HCT116 (cell line): ENCODE measurements around the gene TXNDC11. TPM values are rescaled to one million over a fixed set of nuclear protein-coding genes. Genes with fewer than 3 reads are reported as not detected.

Experiments
- ATAC-seq: fragments of 200-7000 bp; cut with Tn5 transposase; 2 replicates; pipeline ENCODE4 v1.9.1; 2020; ENCODE audit warnings: mild to moderate bottlenecking, moderate library complexity
- BruUV-seq: library from RNA; stranded (reverse); fragments of 400-500 nt; replicated peaks from 2 replicates; lab custom pipeline; 2021; lab: Mats Ljungman, UMichigan
- CTCF ChIA-PET: fragments of 300-600 bp; sonication (Branson Sonifier 250); formaldehyde crosslinking; loops from one replicate; lab custom pipeline; 2021; ENCODE audit warnings: antibody characterized with exemption; lab: Charles Lee
- POLR2A ChIA-PET: fragments of 300-600, 350-600 bp; sonication (Branson Sonifier 250); formaldehyde crosslinking; loops from one replicate; lab custom pipeline; 2021; ENCODE audit warnings: antibody characterized with exemption; lab: Charles Lee
- RAD21 ChIA-PET, 2 experiments: fragments of 300-600 bp; sonication (Branson Sonifier 250); formaldehyde crosslinking; loops; one replicate each; lab custom pipeline; 2023; ENCODE audit warnings: low total read pairs in 2 of 2; ENCODE audit not compliant: uncharacterized antibody in 2 of 2, unreplicated experiment in 2 of 2, low non-redundant PET in 1 of 2; lab: Charles Lee
- DNase-seq: peaks from one replicate; pipeline ENCODE4 v3.0.0-alpha.2; 2010; ENCODE audit warnings: low read depth, low spot score
- H2AFZ ChIP-seq: fragments of 200-600 bp; shearing (Covaris generic), sonication (generic); 2 replicates; pipeline ENCODE4 v1.6.1; 2017; ENCODE audit warnings: low read depth, mixed run types, mixed read lengths, antibody characterized with exemption, low read length; ENCODE audit not compliant: poor library complexity, severe bottlenecking
- H3K27ac ChIP-seq: 2 replicates; pipeline ENCODE4 v1.5.1; 2012; ENCODE audit warnings: low read depth, low read length
- H3K27me3 ChIP-seq: fragments of 200-600 bp; sonication (generic); 2 replicates; pipeline ENCODE4 v1.6.1; 2016; ENCODE audit warnings: mixed run types, low read length, mixed read lengths; ENCODE audit not compliant: insufficient read depth
- H3K36me3 ChIP-seq, 2 experiments: fragments of 200-500 bp in 1 of 2; fragments of 200-600 bp in 1 of 2; sonication (Bioruptor generic) in 1 of 2; sonication (generic) in 1 of 2; 2 replicates each; pipeline versions ENCODE4 v1.5.1 to v1.6.1; 2014 to 2016; ENCODE audit warnings: low read length in 2 of 2, inconsistent platforms in 1 of 2, mixed read lengths in 1 of 2, mixed run types in 1 of 2; ENCODE audit not compliant: insufficient read depth in 2 of 2, control insufficient read depth in 1 of 2
- H3K4me1 ChIP-seq, 2 experiments: fragments of 200-600 bp in 1 of 2; sonication (generic) in 1 of 2; 2 replicates each; pipeline versions ENCODE4 v1.5.1 to v1.6.1; 2012 to 2017; ENCODE audit warnings: low read length in 2 of 2, inconsistent platforms in 1 of 2, mild to moderate bottlenecking in 1 of 2, mixed read lengths in 1 of 2, mixed run types in 1 of 2, moderate library complexity in 1 of 2; ENCODE audit not compliant: insufficient read depth in 2 of 2, control insufficient read depth in 1 of 2
- H3K4me2 ChIP-seq: fragments of 200-600 bp; sonication (generic); 2 replicates; pipeline ENCODE4 v1.6.1; 2017; ENCODE audit warnings: mixed run types, low read length, mixed read lengths
- H3K4me3 ChIP-seq, 2 experiments: fragments of 200-600 bp in 1 of 2; sonication (generic) in 1 of 2; replicated peaks in 1 of 2; 2 replicates each; pipeline ENCODE4 v1.5.1; 2011 to 2016; ENCODE audit warnings: low read length in 2 of 2, control low read depth in 1 of 2, low read depth in 1 of 2, mild to moderate bottlenecking in 1 of 2, mixed read lengths in 1 of 2, mixed run types in 1 of 2
- H3K79me2 ChIP-seq: fragments of 200-600 bp; sonication (generic); 2 replicates; pipeline ENCODE4 v1.6.1; 2017; ENCODE audit warnings: mild to moderate bottlenecking, mixed run types, low read length, moderate library complexity, mixed read lengths; ENCODE audit not compliant: insufficient read depth
- H3K9ac ChIP-seq: fragments of 200-600 bp; sonication (generic); 2 replicates; pipeline ENCODE4 v1.6.1; 2016; ENCODE audit warnings: low read length, mixed read lengths
- H3K9me2 ChIP-seq: fragments of 200-600 bp; sonication (generic), shearing (Covaris generic); 2 replicates; pipeline ENCODE4 v1.6.1; 2017; ENCODE audit warnings: mixed run types, mild to moderate bottlenecking, moderate library complexity; ENCODE audit not compliant: insufficient read depth
- H3K9me3 ChIP-seq, 2 experiments: fragments of 200-500 bp in 1 of 2; fragments of 200-600 bp in 1 of 2; sonication (Bioruptor generic) in 1 of 2; sonication (generic) in 1 of 2; 2 replicates each; pipeline ENCODE4 v1.6.1; 2014 to 2017; ENCODE audit warnings: low read length in 2 of 2, mixed read lengths in 2 of 2, inconsistent platforms in 1 of 2, low read depth in 1 of 2, mild to moderate bottlenecking in 1 of 2, mixed run types in 1 of 2, moderate library complexity in 1 of 2; ENCODE audit not compliant: control insufficient read depth in 1 of 2, insufficient read depth in 1 of 2
- H4K20me1 ChIP-seq: fragments of 200-600 bp; sonication (generic), shearing (Covaris generic); 2 replicates; pipeline ENCODE4 v1.6.1; 2017; ENCODE audit warnings: mixed run types, mild to moderate bottlenecking, moderate library complexity; ENCODE audit not compliant: insufficient read depth
- SIN3A ChIP-seq: IDR thresholded peaks from 2 replicates; pipeline ENCODE4 v1.6.1; 2012; ENCODE audit warnings: low read depth
- TCF7L2 ChIP-seq: IDR thresholded peaks from 2 replicates; pipeline ENCODE4 v1.7.0; 2011; ENCODE audit warnings: borderline replicate concordance, inconsistent platforms; ENCODE audit not compliant: insufficient read depth, insufficient read length; ENCODE audit errors: extremely low read depth
- YY1 ChIP-seq: IDR thresholded peaks from 2 replicates; pipeline ENCODE4 v1.6.1; 2011; ENCODE audit warnings: low read length, low read depth, moderate library complexity, mild to moderate bottlenecking; ENCODE audit not compliant: insufficient replicate concordance; ENCODE audit errors: extremely low read depth
- intact Hi-C: fragments of 100-400 bp; cut with micrococcal nuclease; formaldehyde crosslinking; loops from 2 replicates; pipeline ENCODE4 v1.10.0; 2022
- total RNA-seq: library from RNA; stranded (reverse); gene quantifications from one replicate; pipeline ENCODE4 v1.2.1, GENCODE V29; 2021; ENCODE audit not compliant: unreplicated experiment

The TXNDC11 gene
- total RNA-seq, 1 experiment from 2014 or later, result 26.8 TPM

DNA sequence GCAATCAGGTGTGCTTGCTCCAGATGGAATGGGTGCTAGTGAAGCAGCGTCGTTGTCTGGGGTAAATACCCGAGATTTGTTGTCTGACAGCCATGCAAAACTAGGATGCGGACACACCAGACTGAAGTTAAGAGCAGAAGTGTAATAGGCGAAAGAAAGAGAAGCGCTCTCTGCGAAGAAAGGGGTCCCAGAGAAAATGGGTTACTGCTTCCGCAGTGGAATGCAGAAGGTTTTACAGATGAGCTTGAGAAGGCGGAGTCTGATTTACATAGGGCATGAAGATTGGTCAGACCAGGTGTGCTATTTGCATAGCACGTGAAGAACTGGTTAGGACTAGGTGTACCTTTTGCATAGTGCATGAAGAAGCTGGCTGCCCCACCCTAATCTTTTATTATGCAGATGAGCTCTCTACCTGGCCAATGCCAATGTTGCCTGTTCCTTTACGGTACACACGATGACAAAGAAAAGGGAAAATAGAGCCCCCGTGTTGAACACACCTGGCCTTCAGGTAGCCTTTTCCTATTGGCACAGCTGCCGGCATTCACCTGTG, 106.4 kb downstream of the TXNDC11 start:
- no TSS peak for BruUV-seq
- DNase-seq, result no peak
- no peak overlapping the region for H3K9ac ChIP-seq
- ChIA-PET RAD21 (no interaction called here), POLR2A (interaction anchor here (1.1 kb wide), 1 partner anchor 9 kb away, joined by 5 read pairs; no protein-coding TSS in a partner anchor), CTCF (interaction anchor here (1.0 kb wide), 1 partner anchor 228 kb away, joined by 3 read pairs; no protein-coding TSS in a partner anchor)
- H3K27ac ChIP-seq, result no peak overlapping the region
- H4K20me1 ChIP-seq, result no peaks in the 10 kb centered on the region
- no peaks in the 10 kb centered on the region for H3K9me2 ChIP-seq
- no peaks in the 10 kb centered on the region for H3K27me3 ChIP-seq
- TF ChIP-seq TCF7L2, result no peak
- no peak overlapping the region for H2AFZ ChIP-seq
- H3K79me2 ChIP-seq, result no peaks in the 10 kb centered on the region
- no peak overlapping the region for H3K4me3 ChIP-seq
- H3K4me2 ChIP-seq, result no peak overlapping the region
- no peaks in the 10 kb centered on the region for H3K9me3 ChIP-seq
- H3K36me3 ChIP-seq, result no peaks in the 10 kb centered on the region
- peaks cover 26 to 30% of the 10 kb centered on the region in 2 experiments for H3K4me1 ChIP-seq
- intact Hi-C loops, result no loop called here
- ATAC-seq, result peak; percentile 38

DNA sequence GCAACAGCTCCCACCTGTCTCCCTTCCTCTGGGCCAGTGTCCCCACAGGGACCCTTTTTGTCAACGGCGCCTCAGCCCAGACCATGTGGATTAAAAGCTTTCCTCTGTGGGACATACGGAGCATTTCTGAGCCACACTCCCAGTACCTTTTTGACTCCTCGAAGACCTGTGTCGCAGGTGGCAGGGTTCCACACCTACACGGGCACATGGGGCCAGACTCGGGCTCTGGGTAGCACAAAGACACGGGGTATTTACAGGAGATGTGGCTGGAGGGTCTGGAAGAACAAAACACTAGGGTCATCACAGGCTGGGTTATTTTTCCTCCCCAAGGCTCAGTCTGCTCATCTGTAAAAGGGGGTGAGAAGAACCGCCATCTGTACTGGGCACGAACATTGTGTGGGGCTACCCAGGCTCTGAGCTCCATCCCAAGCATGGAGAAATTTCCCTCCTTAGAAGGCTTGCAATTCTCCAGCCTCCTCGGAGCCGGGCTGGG, 106.9 kb downstream of the TXNDC11 start:
- H2AFZ ChIP-seq, result no peak overlapping the region
- no peaks in the 10 kb centered on the region for H3K9me2 ChIP-seq
- H3K4me2 ChIP-seq, result no peak overlapping the region
- intact Hi-C loops, result no loop called here
- no peak overlapping the region for H3K4me3 ChIP-seq
- POLR2A ChIA-PET, result interaction anchor here (1.1 kb wide), 1 partner anchor 9 kb away, joined by 5 read pairs; no protein-coding TSS in a partner anchor
- no peaks in the 10 kb centered on the region for H3K36me3 ChIP-seq
- no peak for ATAC-seq
- H3K9ac ChIP-seq, result no peak overlapping the region
- no peak overlapping the region for H3K27ac ChIP-seq
- no peaks in the 10 kb centered on the region for H3K27me3 ChIP-seq
- H3K4me1 ChIP-seq, result peaks cover 20 to 25% of the 10 kb centered on the region in 2 experiments
- no TSS peak for BruUV-seq
- H4K20me1 ChIP-seq, result no peaks in the 10 kb centered on the region
- RAD21 ChIA-PET, result no interaction called here
- no peak for DNase-seq
- no peaks in the 10 kb centered on the region for H3K9me3 ChIP-seq
- TF ChIP-seq SIN3A (no peak), YY1 (no peak)
- no peaks in the 10 kb centered on the region for H3K79me2 ChIP-seq
- CTCF ChIA-PET, result interaction anchor here (1.0 kb wide), 1 partner anchor 228 kb away, joined by 3 read pairs; no protein-coding TSS in a partner anchor
